GM18498 (cell line): ENCODE data around the gene GUK1.

Source experiments
- ATAC-seq: cut with Tn5 transposase; IDR thresholded peaks from one replicate; pipeline ENCODE4 v1.9.1; 2021; ENCODE audit warnings: mild to moderate bottlenecking, moderate library complexity; ENCODE audit not compliant: unreplicated experiment

The GUK1 gene

DNA sequence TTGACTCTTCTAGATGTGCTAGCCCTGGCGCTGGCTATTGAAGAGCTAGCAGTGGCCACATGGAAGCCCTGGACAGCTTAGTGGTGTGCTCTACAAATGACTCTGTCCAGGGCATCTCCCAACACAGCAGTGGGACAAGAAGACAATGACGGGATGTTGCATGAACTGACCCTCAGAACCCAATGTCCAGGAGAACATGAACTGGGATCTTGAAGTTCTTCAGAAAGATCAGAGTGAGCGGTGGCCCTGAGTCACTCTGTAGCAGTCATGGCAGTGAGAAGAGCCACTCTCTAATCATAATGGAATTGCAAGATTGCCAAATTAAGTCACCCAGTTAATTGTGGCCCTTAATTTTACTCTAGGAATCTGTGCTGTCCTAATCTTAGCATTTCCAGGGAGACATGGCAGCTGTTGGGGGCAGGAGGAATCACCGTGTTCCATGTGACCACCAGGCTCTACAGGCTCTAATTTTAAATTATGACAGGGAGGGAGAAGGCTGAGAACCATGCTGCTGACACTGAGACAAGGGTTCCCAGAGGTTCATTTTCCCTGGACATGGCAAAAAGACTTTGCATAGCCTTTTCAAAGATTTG is 57.6 kb downstream of the GUK1 start:
- no peak for ATAC-seq
